ENCODE data around the gene HNF1B. TPM values are rescaled to one million over a fixed set of nuclear protein-coding genes. Genes with fewer than 3 reads are reported as not detected.
A peak's percentile ranks its signal among the peaks of the same experiment; 100 is the strongest.

The HNF1B gene
- total and polyA plus RNA-seq, 10 of the 15 experiments (the other 5 are each of a cell fraction or from before 2014, with no cell fraction given), result 0.51 to 12.7 (median 1.9) TPM

GRCh38 chr17:37708616-37709212 is 36.1 kb downstream of the HNF1B start:
- in situ Hi-C loops (cut with MboI), result no loop called here
- H3K4me1 ChIP-seq (ENCODE audit: control insufficient read depth, insufficient read depth, low read length), result no peaks in the 10 kb centered on the region
- no peak overlapping the region for H3K4me2 ChIP-seq (ENCODE audit: control insufficient read depth, insufficient read depth)
- no peak overlapping the region for H3K4me3 ChIP-seq
- no TSS peak for BruUV-seq (replicated peaks)
- FAIRE-seq (no peak), DNase-seq (ENCODE audit: low read depth, low spot score) (no peak), ATAC-seq (peak; percentile 55)
- WGBS (ENCODE audit: insufficient coverage, insufficient replicate concordance, low lambda C conversion rate, missing lambda C conversion rate), result 24% methylated on average over 8 of the region's 8 CpGs
- no peak overlapping the region for H2AFZ ChIP-seq (ENCODE audit: control insufficient read depth, low read depth, low read length)
- no peaks in the 10 kb centered on the region for H3K27me3 ChIP-seq (replicated peaks in 1 of 2; ENCODE audit: control insufficient read depth in 2 of 2, insufficient read depth in 2 of 2, low read length in 1 of 2)
- ChIA-PET CTCF (interaction anchor here (0.7 to 1.3 kb wide), 3 partner anchors 62 to 83 kb away, joined by 3 to 7 read pairs (median 6); no protein-coding TSS in a partner anchor), SMC1A (ENCODE audit: uncharacterized antibody, unreplicated experiment) (interaction anchor here (1.2 to 2.5 kb wide), 4 partner anchors 16 to 107 kb away, joined by 4 to 10 read pairs (median 5); no protein-coding TSS in a partner anchor), RAD21 (ENCODE audit: unreplicated experiment) (interaction anchor here (1.5 kb wide), 1 partner anchor 61 kb away, joined by 4 read pairs; no protein-coding TSS in a partner anchor), POLR2A (interaction anchor here (0.7 to 1.5 kb wide), 2 partner anchors 13 to 34 kb away, joined by 3 read pairs; no protein-coding TSS in a partner anchor)
- no peaks in the 10 kb centered on the region for H3K9me3 ChIP-seq (replicated peaks; ENCODE audit: control insufficient read depth, insufficient read depth, low read length)
- TF ChIP-seq CREB1 (IDR thresholded peaks at IDR 0.05; ENCODE audit: low read depth), result no peak
- TF ChIP-seq MXI1 (IDR thresholded peaks at IDR 0.05; ENCODE audit: low read depth, low read length), result no peak
- no peak for TF ChIP-seq IRF4 (IDR thresholded peaks at IDR 0.05; ENCODE audit: low read depth, low read length)
- TF ChIP-seq POLR2AphosphoS5 (IDR thresholded peaks at IDR 0.05; ENCODE audit: low read length), result no peak
- no peak for TF ChIP-seq HDGF (IDR thresholded peaks at IDR 0.05)
- TF ChIP-seq ASH2L (IDR thresholded peaks at IDR 0.05; ENCODE audit: borderline replicate concordance, low read depth), result no peak
- TF ChIP-seq FOXK2 (IDR thresholded peaks at IDR 0.05), result no peak
- no peak for TF ChIP-seq ELK1 (IDR thresholded peaks at IDR 0.05; ENCODE audit: low read depth, low read length)
- TF ChIP-seq NFYA (IDR thresholded peaks at IDR 0.05; ENCODE audit: borderline replicate concordance, low read depth, low read length), result no peak
- no peak for TF ChIP-seq EP300 (IDR thresholded peaks at IDR 0.05; ENCODE audit: borderline replicate concordance in 1 of 2, control insufficient read depth in 1 of 2, low read depth in 2 of 2, low read length in 2 of 2)
- TF ChIP-seq CHD2 (IDR thresholded peaks at IDR 0.05; ENCODE audit: borderline replicate concordance, low read depth, low read length), result no peak
- TF ChIP-seq BCL11A (IDR thresholded peaks at IDR 0.05; ENCODE audit: low read depth, low read length), result no peak
- TF ChIP-seq SREBF2 (IDR thresholded peaks at IDR 0.05; ENCODE audit: low read length), result no peak
- no peak for TF ChIP-seq PBX3 (IDR thresholded peaks at IDR 0.05; ENCODE audit: insufficient replicate concordance, low read depth, low read length)
- no peak for TF ChIP-seq MEF2B (IDR thresholded peaks at IDR 0.05; ENCODE audit: partially characterized antibody, poor library complexity, severe bottlenecking)
- TF ChIP-seq POU2F2 (IDR thresholded peaks at IDR 0.05; ENCODE audit: borderline replicate concordance, low read depth, low read length), result no peak
- TF ChIP-seq MAX (IDR thresholded peaks at IDR 0.05; ENCODE audit: low read depth, low read length), result no peak
- no peak for TF ChIP-seq YY1 (IDR thresholded peaks at IDR 0.05; ENCODE audit: low read depth, low read length)
- no peak for TF ChIP-seq ZZZ3 (IDR thresholded peaks at IDR 0.05; ENCODE audit: control insufficient read depth, insufficient read length, low read depth)
- no peaks in the 10 kb centered on the region for H3K79me2 ChIP-seq (ENCODE audit: control insufficient read depth, insufficient read depth, low read length)
- H3K9ac ChIP-seq (ENCODE audit: control insufficient read depth, insufficient read depth, low read length), result no peak overlapping the region
- no peak overlapping the region for H3K27ac ChIP-seq (ENCODE audit: control insufficient read depth, insufficient read depth)
- intact Hi-C loops (cut with micrococcal nuclease; ENCODE audit: unreplicated experiment), result loop anchor here (10.0 kb wide), 1 partner anchor 184 kb away; no protein-coding TSS in a partner anchor
- peaks cover 0 to 7% of the 10 kb centered on the region in 2 experiments; a peak in 2 of 4 replicates for H3K36me3 ChIP-seq (ENCODE audit: control insufficient read depth in 2 of 2, insufficient read depth in 2 of 2, low read length in 1 of 2)
- H4K20me1 ChIP-seq (ENCODE audit: control insufficient read depth, insufficient read depth), result no peaks in the 10 kb centered on the region
